ENCODE data around the gene AKAP13.
"Not testable (repeated sequence)": the region's sequence is repeated elsewhere in the genome, so short reads cannot be mapped to it uniquely, and the experiment has no call there.

The AKAP13 gene

DNA sequence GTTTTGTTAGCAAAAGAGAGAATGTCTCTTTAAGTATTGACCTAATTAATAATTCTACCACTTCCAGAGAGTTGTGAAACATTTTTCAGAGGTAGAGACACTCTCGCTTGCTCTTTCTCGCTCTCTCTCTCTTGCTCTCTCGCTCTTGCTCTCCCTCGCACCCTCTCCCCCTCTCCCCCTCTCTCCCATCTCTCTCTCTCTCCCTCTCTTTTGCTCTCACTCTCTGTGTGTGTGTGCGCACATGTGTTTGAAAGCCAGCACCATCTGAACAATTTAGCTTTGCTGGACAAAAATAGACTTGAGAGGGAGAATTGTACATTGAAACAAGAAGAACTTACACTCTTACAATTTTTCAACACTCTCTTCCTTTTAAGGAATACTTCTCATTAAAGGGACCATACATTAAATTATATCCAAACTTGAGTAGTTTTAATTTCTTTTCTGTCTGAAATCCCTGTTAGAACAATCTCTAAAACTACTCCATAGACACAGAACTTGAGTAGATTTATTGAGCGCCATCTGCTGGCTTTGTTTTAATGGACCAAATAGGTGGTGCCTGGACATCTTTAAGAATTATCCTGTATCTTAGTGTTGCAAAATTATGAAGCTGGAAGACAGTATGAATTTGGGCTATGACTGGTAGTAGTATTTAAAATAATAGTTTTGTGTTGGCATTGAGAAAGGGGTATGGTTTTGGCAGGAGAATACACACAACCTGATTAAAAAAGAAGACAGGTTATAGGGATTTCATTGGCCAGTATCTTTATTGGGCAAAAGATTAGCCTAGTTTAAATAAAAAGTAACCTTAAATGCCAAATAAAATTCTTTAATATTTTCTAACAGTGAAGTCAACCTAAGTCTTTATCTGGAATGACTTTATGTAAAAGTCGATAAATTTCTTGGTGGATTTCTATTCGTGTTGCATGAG, 124.6 kb downstream of the AKAP13 start:
- peak; percentile 31 to 66 for DNase-seq

DNA sequence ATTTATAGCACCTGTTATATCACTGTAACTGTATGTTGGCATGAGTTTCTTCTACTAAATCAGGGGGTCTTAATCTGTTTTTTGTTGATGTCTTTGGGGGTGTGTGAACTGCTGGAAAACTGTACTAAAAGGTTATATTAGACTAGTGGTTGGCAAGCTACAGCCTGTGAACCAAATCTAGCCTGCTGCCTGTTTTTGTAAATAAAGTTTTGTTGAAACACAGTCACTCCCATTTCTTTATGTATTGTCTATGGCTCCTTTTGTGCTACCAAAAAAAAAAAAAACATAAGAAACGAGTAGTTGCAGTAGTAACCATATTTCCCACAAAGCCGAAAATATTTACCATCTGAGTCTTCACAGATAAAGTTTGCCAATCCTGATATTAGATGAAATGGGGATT, 126.7 kb downstream of the AKAP13 start:
- DNase-seq, result no peak

DNA sequence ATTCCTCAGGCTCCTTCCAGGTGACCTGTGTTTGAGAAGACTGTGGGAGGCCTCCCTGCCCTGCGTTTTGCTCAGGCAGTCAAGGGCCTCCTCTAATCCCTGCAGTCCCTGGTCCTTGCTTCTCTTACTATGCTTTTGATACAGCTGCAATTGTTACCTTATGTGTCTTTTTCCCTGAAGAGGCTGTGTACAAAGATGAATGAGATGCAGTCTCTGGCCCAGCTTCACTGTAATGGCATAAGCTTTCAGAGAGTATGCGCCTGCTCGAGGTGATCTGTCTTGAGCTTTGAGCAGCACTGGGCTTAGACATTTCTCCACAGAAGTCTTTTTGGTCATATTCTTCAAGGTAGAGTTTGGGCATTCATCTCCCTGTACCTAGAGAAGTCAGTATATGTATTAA, 129.6 kb downstream of the AKAP13 start:
- no peak for DNase-seq

DNA sequence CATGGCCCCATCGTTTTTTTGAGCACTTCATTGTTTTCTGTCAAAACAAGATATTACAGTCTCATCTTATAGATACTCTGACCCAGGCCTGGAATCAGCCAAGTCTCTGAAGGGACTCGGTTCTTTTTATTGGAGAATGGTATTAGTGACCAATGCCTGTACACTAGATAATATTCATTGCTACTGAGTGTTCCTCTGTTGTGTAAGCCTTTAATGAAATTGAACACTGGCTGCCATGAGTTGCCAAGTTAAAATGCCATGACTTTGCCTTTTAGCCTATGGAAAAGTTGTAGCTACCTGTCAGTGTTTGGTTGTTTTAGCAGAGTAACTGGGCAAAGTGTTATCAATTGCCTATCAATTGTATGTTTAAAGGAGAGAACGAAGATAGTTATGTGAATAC, 134.0 kb downstream of the AKAP13 start:
- DNase-seq, result no peak

DNA sequence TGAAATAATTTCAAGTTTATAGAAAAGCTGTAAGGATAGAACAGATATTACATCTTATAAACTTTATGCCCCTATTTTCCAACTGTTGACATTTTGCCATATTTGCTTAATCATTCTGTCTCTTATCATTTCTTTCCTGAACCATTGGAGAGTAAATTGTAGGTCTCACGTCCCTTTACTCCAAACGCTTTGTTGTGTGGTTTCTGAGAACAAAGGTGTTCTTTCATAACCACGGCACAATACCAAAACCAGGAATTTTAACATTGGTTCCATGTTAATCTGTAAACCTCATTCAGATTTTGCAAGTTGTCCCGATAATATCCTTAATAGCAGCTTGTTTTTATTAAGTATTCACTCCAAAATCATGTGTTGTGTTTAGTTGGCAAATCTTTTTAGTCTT, 134.8 kb downstream of the AKAP13 start:
- no peak for DNase-seq

DNA sequence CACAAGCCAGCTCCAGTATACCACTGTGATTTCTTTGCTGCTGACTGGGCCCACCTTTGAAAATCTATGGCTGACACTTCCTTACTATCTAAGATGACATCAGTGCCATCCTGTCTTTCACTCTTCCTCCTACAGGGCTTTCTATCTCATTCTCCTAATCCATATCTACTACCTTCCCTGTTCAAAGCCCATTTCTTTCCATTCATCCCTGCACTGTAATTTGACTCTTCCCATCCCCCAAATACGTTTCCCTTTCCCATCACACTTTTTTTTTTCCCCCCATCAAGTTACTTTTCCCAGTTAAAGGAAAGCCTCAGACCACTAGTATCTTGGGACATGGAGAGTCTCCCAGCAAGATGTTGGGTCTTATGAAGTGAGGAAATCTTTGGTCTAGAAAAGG, 136.7 kb downstream of the AKAP13 start:
- no peak for DNase-seq

DNA sequence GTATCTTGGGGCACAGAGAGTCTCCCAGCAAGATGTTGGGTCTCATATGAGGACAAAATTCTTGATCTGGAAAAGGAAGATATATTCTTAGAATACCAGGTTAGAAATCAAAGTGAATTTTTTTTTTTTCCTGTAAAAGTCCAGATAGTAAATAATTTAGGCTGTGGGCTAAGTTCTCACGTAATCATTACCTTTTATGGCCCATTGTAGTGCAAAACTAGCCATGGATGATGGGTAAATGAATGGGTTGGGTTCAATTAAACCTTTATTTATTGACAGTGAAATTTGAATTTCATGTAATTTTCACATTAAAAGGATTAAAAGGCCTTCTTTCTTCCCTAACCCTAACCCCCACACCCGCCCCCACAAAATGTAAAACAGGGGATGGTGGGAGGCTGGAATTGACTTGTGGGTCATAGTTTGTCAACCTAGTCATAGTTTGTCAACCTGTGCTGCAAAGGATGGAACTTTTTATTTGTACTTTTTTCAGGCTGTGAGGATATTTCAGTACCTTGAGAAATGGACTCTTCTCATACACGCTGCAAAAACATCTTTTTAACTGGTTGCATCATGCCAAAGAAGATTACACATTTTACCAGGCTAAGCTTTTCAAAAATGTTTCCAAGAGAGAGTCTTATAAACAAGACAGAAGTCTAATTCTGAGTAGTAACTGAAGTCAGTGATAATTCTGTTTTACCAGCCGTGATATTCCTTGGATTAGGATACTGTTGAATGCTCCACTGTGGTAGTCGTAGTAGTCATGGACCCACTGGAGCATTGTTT, 138.8 kb downstream of the AKAP13 start:
- DNase-seq, result no peak

DNA sequence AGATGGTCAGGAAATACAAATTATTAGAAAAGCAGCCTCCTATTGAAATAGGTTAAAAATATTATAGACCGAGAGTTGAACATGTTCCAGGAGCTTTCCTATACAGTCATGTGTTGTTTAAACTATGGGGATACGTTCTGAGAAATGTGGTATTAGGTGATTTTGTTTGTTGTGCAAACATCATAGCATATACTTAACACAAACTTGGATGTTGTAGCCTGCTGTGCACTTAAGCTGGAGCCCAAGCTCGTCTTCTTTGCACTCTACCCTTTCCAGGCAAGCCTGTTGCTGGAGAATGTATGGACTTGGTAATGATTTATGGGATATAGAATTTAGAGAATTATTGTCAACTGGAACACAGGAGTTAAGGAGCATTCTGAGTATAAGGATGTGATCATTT, 140.2 kb downstream of the AKAP13 start:
- DNase-seq, result no peak

DNA sequence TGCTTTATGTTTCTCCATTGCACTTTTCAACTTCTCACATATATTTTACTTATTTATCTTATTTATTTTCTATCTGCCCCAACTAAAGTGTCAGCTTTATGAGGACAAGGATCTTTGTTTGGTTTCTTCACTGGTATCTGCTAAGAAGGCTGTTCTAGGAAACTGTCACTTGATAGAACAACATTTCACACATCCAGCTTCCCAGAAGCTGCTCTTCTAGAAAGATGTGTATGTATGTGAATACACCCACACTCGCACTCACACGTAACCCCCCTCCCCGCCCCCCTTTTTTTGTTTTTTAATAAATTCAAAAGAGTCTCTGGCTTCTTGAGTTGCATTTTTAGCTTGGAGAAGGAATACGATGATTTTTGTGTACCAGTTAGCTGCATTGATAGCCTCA, 143.1 kb downstream of the AKAP13 start:
- no peak for DNase-seq

DNA sequence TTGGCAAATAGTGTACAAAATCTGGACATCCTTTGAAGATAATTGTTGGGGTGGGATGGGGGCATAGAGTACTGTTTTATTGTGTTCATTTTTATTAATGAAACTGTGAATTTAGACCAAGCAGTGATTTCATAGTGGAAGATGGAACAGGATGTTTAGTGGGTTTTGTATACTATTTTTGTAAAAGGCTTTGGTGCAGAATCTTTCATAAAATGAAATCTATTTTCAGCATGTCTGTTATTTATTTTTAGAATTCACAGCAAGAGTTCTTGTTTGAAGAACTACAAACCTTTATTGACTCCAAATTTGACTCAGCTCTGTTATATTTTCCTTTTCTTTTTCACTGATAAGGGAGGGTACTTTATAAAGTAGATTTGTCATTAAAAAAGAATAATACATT, 145.4 kb downstream of the AKAP13 start:
- DNase-seq, result no peak

DNA sequence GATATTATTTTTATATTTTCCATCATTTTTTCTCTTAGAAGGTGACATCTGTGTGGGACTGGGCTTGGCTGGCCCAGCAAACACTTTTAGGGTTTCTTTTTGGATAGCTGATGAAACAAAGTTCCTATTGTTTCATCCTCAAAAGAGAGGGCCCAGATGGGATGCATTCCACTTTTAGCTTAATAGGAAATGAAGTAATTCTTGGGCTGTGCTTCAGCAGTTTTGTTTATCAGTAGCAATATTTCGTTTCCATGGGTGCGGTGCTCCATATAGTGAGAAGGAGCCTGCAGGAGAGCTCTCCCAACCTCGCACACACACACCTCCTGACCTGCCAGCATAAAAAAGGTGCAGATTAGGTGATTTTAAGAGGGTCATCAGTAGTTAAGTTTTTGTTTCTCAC, 147.5 kb downstream of the AKAP13 start:
- no peak for DNase-seq

DNA sequence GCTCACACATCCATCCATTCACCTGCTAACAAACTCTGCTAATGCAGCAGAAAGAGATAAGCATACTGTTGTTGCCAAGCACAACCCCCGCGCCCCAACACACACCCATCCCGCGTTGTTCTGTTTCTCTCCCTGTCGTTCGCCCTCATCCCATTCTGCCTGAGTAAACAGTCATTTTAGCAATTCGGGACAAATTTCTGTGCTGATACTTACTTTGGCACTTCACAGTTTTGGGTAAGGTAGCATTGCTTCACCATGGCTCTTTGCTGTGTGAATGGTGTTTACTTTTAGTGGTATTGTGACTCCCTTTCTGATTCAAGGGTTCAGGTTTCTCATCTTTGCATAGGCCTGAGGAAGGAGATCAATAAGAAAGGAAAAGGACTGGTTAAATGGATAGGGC, 149.7 kb downstream of the AKAP13 start:
- DNase-seq, result no peak

DNA sequence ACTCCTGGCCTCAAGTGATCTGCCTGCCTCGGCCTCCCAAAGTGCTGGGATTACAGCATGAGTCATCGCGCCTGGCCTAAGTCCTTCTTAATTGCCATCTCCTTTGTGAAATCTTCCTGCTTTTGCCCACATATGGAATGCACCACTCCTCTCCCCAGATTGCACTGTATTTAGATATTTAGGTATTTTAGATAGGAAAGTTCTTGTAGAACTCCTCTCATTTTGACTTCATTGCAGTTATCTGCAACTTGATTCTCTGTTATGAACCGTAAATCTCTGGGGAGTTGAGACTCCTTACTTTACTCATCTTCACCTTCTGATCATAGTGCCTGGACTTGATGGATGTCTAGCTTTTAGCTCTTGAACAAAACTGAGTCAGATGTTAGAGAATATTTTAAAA, 150.7 kb downstream of the AKAP13 start:
- DNase-seq, result no peak

DNA sequence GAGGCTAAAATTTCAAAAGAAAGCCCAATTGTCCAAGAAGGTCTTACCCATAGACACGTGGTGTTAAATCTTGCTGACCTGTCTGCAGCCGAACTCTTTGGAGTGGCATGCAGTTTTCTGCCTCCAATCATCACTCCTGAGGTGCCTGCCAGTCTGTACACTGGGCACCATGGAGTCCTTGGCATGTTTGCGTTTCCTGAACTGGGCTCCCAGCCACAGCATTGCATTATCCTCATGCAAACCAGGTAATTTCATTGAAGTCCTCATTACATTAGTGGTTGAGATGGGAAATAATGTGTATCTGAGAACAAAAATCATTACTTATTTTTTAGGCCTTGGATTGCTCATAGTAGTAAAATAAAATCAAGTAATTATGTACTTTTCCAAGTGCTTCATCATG, 152.3 kb downstream of the AKAP13 start:
- no peak for DNase-seq

DNA sequence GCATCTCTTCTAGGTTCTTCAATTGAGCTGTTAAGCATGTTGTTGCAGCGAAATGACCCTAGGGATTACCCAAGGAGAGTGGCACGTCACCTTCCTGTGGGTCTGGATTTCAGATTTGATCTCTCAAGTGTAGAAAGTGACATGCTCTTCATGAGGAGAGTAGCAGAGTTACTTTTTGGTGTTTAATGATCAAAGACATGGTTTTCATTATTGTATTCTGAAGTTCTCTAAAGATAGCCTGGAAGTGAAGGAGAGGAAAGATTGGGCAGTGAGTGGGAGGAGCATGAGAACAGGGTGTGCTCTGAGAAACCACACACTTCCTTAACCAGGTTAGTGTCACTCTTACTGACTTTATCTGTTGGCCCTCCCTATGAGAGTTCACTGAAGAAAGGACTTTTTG, 153.6 kb downstream of the AKAP13 start:
- DNase-seq, result peak in 1 of 2 donors; percentile 7

DNA sequence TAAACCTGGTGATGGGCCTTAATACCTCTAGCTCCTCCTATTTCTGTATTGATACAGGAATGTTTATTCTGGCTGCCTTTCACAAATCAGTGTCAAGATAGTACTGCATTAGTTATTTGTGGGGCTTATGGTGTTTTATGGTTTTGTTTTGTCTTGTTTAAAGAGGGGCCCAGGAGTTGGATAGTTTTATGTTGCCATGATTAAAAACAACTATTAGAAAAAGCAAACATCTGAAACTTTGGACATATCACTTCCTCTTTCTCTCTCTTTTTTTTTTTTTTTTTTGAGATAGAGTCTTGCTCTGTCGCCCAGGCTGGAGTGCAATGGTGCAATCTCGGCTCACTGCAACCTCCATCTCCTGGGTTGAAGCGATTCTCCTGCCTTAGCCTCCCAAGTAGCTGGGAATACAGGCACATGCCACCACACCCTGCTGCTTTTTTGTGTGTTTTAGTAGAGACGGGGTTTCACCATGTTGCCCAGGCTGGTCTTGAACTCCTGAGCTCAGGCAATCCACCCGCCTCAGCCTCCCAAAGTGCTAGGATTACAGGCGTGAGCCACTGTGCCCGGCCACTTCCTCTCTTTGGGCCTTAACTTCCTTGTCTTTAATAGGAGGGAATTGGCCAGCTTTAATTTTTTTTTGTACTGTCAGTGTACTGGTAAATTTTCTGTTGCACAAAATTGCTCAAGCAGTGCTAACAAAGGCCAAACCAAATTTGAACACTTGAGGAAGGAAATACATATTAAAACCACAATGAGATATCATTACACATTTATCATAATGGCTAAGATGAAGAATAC, 155.3 kb downstream of the AKAP13 start:
- DNase-seq, result not testable (repeated sequence)

DNA sequence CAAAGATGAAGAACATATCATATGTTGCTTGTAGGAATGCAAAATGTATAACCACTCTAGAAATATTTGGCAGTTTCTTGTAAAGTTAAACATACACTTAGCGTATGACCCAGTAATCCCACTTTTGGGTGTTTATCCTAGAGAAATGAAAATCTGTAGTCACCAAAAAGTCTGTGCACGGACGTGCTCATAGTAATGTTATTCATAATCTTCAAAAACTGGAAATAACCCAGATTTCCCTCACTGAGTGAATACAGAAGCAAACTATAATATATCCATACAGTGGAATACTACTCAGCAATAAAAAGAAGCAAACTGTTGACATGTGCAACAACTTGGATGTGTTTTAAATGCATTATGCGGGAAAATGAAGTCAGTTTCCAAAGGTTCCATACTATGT, 155.9 kb downstream of the AKAP13 start:
- no peak for DNase-seq

DNA sequence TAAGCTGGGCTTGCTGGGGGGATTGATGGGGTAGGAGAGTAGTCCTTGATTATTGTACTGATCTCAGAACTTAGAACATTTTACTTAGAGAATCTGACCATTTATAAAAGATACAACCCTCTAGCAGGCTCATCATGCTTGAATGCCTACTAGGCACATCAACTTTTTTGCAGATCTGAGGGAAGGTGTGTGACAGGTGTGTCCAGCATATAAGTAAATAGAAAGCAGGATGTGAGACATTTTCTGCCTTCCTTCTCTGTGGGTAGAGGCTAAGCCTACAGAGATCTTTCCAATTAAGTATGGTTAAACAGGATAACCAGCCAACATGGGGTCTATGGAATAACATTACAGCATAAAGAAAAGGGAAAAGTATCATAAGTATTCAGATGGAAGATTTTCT, 159.1 kb downstream of the AKAP13 start:
- no peak for DNase-seq

DNA sequence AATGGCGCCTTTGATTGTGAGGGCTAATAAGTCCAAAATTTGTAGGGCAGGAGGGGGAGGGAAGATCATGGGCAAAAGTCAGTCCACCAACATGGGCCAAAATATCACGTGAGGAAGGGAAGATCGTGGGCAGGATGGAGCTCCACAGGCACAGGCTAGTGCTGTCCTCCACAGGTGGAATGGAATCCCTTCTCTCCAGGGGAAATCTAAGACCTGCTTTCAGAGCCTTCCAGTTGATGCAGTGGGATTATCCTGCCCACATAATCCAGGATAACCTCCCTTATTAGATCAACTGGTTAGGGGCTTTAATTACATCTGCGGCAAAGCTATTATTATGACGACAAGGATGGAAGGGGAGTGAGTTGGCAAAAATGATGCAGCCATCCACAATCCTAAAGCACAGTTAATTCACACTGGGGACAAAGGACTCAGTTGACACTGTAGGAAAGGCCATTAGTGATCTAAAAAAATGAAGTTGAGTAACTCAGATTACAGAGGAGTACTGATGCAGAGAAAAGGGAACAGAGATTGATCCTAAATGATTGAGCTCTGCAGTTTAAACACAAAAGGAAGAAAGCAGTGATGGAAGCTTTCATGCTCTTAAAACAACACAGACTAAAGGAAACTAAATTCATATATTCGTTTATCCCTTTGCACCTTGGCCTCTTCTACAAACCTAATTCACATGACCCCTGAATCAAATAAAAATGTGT, 159.8 kb downstream of the AKAP13 start:
- no peak for DNase-seq

DNA sequence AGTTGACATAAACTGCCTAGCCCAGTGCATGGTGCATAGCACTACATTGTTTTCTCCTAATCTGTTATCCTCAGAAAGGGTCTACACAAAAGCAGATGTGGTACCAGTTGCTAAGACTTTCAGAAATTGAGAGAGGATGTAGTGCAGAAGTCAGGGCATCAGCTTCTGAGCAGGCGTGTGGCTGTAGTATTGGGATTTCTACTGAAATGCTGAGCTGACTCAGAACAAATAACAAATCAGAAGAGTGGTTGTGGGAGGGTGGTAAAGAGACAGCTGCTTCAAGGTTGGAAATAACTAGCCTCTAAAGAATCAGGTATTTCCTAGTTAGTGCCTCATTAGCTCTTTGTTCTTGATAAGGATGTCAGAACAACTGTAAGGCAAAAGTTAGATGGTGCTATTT, 161.3 kb downstream of the AKAP13 start:
- DNase-seq, result peak in 1 of 2 donors; percentile 5

DNA sequence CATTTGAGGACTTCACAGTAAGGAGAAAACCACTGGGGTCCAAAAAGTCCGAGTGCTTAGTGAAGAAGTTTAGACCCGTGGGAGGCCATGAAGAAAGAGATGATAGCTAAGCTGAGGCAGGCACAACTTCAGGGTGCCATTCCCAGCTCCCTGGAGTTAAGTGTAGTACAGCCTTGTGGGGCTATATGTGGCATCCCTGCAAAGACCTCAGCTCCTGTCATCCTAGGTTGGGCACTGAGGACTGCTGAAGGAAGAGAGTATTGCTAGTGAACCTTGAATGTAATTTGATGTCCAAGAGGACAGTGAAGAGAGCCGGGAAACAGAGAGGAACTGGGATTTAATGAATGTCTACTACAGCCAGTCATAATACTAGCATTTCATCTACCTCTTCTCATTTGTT, 162.1 kb downstream of the AKAP13 start:
- DNase-seq, result no peak

DNA sequence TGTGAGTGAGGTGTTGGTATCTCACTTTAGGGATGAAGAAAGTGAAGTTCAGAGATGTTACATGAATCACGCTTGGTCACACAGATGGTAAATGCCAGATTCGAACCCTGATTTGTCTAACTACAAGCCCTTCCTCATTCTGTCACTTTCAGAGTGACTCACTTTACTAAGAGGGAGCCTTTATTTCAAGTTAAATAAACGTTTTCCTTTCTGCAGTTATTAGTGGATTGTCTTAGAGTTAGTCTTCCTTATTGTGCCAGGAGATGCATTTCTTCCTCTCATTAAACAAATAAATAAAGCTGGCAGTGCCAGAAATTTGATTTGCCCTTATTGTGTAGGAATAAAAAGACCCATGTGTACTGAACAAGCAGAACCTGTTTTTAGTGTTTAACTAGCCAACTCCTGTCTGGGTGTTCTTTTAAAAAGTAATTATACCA, 162.5 kb downstream of the AKAP13 start:
- no peak for DNase-seq

DNA sequence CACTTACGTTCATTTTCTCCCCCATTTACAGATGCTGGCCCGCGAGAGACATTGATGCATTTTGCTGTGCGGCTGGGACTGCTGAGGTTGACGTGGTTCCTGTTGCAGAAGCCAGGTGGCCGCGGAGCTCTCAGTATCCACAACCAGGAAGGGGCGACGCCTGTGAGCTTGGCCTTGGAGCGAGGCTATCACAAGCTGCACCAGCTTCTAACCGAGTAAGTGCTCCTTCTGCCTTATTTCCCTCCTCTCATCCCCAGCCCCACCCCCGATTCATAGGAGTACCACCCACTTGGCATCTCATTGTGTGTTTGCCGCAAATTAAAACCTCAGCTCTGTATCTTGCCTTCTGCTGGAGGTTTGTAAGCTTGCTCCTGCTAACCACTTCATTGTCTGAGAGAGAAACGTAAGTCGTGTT, 163.3 kb downstream of the AKAP13 start:
- DNase-seq, result peak in 1 of 2 donors; percentile 7

Data from activated CD4-positive, alpha-beta T cell treated with anti-CD3 and anti-CD28 coated beads for 4 hours (primary cell).